ENCODE results near the gene HOXD12. TPM values are rescaled to one million over a fixed set of nuclear protein-coding genes. Genes with fewer than 3 reads are reported as not detected.

HOXD12 gene
- total RNA-seq, 1 donor from 2014 or later = not detected

DNA sequence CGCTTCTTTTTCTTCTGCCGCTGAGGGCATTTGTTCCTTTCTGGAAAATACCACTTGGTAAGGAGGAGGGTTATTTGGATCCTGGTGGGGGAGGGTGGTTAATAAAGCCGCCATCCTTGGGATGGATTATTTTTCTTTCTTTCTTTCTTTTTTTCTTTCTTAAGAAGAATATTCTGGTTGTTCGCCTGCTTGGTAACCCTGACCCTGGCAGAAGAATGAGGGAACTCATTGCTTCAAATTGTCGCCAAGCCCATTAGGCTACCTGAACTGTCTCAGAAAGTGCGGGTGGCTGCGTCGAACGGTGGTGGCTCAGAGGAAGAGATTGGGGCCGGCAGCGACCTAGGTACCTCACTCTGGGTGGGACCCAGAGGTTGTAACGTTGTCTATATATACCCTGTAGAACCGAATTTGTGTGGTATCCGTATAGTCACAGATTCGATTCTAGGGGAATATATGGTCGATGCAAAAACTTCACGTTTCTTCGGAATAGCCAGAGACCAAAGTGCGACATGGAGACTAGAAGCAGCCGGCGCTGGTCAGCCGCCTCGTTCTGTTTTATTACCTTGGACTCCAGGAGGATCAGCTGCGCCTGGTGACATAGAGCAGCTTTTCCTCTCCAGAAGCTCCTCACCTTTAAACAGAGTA, 50.5 kb downstream of the HOXD12 start:
- ATAC-seq (ENCODE audit: poor library complexity) = no peak
- no peak for DNase-seq
- intact Hi-C loops (cut with DNase I) = no loop called here

DNA sequence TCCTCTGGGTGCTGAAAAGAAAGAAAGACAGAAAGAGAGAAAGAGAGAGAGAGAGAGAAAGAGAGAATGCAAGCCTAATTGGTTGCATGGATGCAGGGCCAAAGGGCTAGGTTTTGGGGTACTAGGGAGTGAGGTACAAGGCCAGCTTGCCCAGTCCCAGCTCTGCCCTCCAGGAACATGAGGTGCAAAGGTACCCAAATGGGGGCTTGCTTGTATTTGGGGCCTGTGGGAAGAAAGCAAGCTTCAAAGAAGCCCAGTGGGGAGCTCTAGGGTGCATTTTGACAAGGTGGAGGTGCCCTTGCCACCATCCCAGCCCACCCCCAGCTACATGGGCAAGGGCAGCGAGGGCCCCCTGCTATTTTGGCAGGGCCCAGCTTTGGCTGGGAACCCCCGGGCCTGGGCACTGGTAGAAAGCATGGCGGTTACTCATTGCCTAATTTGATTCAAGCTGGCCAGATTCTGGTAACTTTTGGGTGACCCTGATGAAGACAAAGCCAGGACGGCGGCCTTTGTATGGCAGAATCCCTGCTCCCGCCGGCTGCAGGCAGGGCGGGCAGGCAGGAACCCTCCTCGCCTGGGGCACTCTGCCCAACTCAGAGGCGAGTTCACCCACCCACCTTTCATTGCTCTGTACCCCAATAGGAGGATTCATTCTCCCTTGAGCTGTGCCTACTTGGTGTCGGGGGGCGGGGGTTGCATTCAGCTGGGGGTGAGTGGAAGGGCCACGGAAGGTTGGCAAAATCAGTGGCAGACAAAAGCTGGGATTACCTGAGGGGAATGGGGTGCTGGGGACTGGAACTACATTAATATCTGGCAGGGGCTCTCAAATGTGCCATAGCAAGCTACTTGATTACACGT, 51.2 kb downstream of the HOXD12 start:
- DNase-seq (no peak), ATAC-seq (ENCODE audit: poor library complexity) (no peak)
- intact Hi-C loops (cut with DNase I) = no loop called here

DNA sequence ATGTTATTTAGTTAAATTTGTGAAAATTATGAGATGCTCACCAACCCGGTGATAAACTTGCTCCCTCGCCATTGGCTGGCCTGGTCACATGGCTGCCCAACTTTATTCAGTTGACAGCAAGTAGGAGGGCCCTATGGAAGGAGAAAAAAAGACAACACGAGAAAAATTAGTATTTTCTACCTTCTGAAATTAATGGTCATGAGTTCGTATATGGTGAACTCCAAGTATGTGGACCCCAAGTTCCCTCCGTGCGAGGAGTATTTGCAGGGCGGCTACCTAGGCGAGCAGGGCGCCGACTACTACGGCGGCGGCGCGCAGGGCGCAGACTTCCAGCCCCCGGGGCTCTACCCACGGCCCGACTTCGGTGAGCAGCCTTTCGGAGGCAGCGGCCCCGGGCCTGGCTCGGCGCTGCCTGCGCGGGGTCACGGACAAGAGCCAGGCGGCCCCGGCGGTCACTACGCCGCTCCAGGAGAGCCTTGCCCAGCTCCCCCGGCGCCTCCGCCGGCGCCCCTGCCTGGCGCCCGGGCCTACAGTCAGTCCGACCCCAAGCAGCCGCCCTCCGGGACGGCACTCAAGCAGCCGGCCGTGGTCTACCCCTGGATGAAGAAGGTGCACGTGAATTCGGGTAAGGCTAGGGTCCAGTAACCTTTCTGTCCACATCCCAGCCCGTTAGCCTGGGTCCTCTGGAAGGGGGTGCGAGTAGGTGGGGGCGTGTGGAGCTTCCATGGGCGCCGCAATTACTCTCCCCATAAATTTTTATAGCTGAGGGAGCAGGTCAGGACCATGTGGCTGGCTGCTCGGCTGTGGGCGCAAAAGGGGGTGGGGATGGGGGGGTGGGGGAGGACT, 52.1 kb downstream of the HOXD12 start, which contains the start of gene HOXD4:
HOXD4 (plus strand) TSS at position 109 of the 846 bp plus-strand sequence; CDS start at position 193, 84 bp downstream.
- DNase-seq = no peak
- no peak for ATAC-seq (ENCODE audit: poor library complexity)
- intact Hi-C loops (cut with DNase I) = no loop called here

Small RNA genes within 50 kb of the gene (microRNA-seq; reads per million reads assigned to microRNA genes)
- gene MIR10B = 1,978 reads per million, percentile 87 among the genes with 10 or more reads in this experiment

Other genes starting within 250 kb of the HOXD12 start
- gene LNPK, start 97.5 kb upstream of the HOXD12 start, total RNA-seq = 38.0 TPM
- not detected for gene EVX2, start 15.8 kb upstream of the HOXD12 start, total RNA-seq
- not detected for gene HOXD13, start 7.1 kb upstream of the HOXD12 start, total RNA-seq
- gene HOXD11, start 7.5 kb downstream of the HOXD12 start, total RNA-seq = not detected
- gene HOXD10, start 17.0 kb downstream of the HOXD12 start, total RNA-seq = not detected
- not detected for gene HOXD9, start 22.9 kb downstream of the HOXD12 start, total RNA-seq
- 0.32 TPM for gene HOXD8, start 29.9 kb downstream of the HOXD12 start, total RNA-seq
- not detected for gene HOXD4, start 51.8 kb downstream of the HOXD12 start, total RNA-seq
- gene HOXD3, start 57.5 kb downstream of the HOXD12 start, total RNA-seq = 0.38 TPM
- not detected for gene HOXD1, start 88.9 kb downstream of the HOXD12 start, total RNA-seq
- gene MTX2, start 169.6 kb downstream of the HOXD12 start, total RNA-seq = 50.3 TPM

All from Right ventricle myocardium superior (tissue), 1 donor.